IMR-90 (cell line): ENCODE results near the gene COX14. TPM values are rescaled to one million over a fixed set of nuclear protein-coding genes. Genes with fewer than 3 reads are reported as not detected.

Source experiments
- polyA plus RNA-seq, 3 experiments: library from polyadenylated mRNA; depleted of rRNA; stranded (reverse); fragments of >200 nt; gene quantifications; 2 replicates each; pipeline ENCODE4 v1.2.3, GENCODE V29; 2012; ENCODE audit warnings: low replicate concordance in 1 of 3
- total RNA-seq: library from RNA; depleted of rRNA; stranded (reverse); fragments of >200 nt; gene quantifications from 2 replicates; pipeline ENCODE4 v1.2.3, GENCODE V29; 2012; rRNA removed

COX14 gene
- total and polyA plus RNA-seq, 2 of the 4 experiments (the other 2 are of a cell fraction): 30.8 to 81.8 TPM

Other genes starting within 250 kb of the COX14 start
- gene FAIM2, start 208.3 kb upstream of the COX14 start, total RNA-seq: 0.72 and 0.83 TPM in 2 replicates
- gene FAIM2, start 208.3 kb upstream of the COX14 start, polyA plus RNA-seq (2012; rRNA removed): 5.0 and 5.3 TPM in 2 replicates
- gene AQP2, start 161.5 kb upstream of the COX14 start, total RNA-seq: not detected in 2 replicates
- gene AQP2, start 161.5 kb upstream of the COX14 start, polyA plus RNA-seq (2012; rRNA removed): not detected in 2 replicates
- not detected in 2 replicates for gene AQP5, start 150.4 kb upstream of the COX14 start, total RNA-seq
- gene AQP5, start 150.4 kb upstream of the COX14 start, polyA plus RNA-seq (2012; rRNA removed): not detected in 2 replicates
- gene AQP6, start 139.3 kb upstream of the COX14 start, total RNA-seq: not detected in 2 replicates
- gene AQP6, start 139.3 kb upstream of the COX14 start, polyA plus RNA-seq (2012; rRNA removed): not detected in 2 replicates
- gene RACGAP1, start 86.7 kb upstream of the COX14 start, total RNA-seq: 93.9 and 110 TPM in 2 replicates
- 29.5 and 37.9 TPM in 2 replicates for gene RACGAP1, start 86.7 kb upstream of the COX14 start, polyA plus RNA-seq (2012; rRNA removed)
- 1.4 and 1.6 TPM in 2 replicates for gene ASIC1, start 54.6 kb upstream of the COX14 start, total RNA-seq
- 9.5 and 9.9 TPM in 2 replicates for gene ASIC1, start 54.6 kb upstream of the COX14 start, polyA plus RNA-seq (2012; rRNA removed)
- gene SMARCD1, start 26.9 kb upstream of the COX14 start, total RNA-seq: 28.1 TPM in 2 replicates
- gene SMARCD1, start 26.9 kb upstream of the COX14 start, polyA plus RNA-seq (2012; rRNA removed): 43.9 and 47.9 TPM in 2 replicates
- 0.18 TPM in 1 of 2 replicates, not detected in the other for gene GPD1, start 8.2 kb upstream of the COX14 start, total RNA-seq
- gene GPD1, start 8.2 kb upstream of the COX14 start, polyA plus RNA-seq (2012; rRNA removed): 0.05 and 0.06 TPM in 2 replicates
- gene CERS5, start 55.1 kb downstream of the COX14 start, total RNA-seq: 40.3 and 47.5 TPM in 2 replicates
- 58.7 and 60.3 TPM in 2 replicates for gene CERS5, start 55.1 kb downstream of the COX14 start, polyA plus RNA-seq (2012; rRNA removed)
- gene LIMA1, start 171.3 kb downstream of the COX14 start, total RNA-seq: 163 and 183 TPM in 2 replicates
- 111 and 126 TPM in 2 replicates for gene LIMA1, start 171.3 kb downstream of the COX14 start, polyA plus RNA-seq (2012; rRNA removed)